Measurements from ENCODE around the gene ARHGAP42.

- TF ChIP-seq JUND (IDR thresholded peaks at IDR 0.05) (no peak), TAF1 (conservative IDR thresholded peaks at IDR 0.05) (no peak), CTCF (IDR thresholded peaks at IDR 0.05; ENCODE audit: low read depth, low read length, missing input control) (no peak), YY1 (IDR thresholded peaks at IDR 0.05) (no peak)
Measured at GRCh38 chr11:100677796-100678195, 9.3 kb upstream of the ARHGAP42 start.

Data from liver (tissue), 3 donors.